IPS DF 4.7 (cell line): ENCODE data around the gene RPS15.
"Not testable (repeated sequence)": the region's sequence is repeated elsewhere in the genome, so short reads cannot be mapped to it uniquely, and the experiment has no call there.

Experiments used
- DNase-seq: peaks from one replicate; pipeline ENCODE4 v3.0.0-alpha.2; 2013; ENCODE audit warnings: low spot score; ENCODE audit errors: extremely low read depth

The RPS15 gene

GRCh38 chr19:1433119-1434039 lies 4.8 kb upstream of the RPS15 start:
- DNase-seq = no peak

DNA sequence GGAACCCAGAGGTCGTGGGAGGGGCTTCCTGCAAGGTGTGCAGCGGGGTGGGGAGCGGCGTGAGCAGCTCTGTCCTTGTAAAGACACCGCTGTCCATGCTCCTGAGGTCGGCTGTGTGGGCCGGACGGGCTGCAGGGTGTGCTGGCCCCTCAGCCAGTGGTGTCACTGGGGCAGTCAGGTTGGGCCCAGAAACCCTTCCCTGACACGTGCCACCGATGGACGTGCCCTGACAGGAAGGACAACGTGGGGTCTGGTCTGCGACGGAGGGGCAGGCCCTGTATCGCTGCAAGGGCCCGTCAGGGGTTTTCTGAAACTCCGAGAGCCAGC lies 4.2 kb upstream of the RPS15 start:
- no peak for DNase-seq

- DNase-seq = no peak
Observed at GRCh38 chr19:1434577-1435060, 3.6 kb upstream of the RPS15 start.

DNA sequence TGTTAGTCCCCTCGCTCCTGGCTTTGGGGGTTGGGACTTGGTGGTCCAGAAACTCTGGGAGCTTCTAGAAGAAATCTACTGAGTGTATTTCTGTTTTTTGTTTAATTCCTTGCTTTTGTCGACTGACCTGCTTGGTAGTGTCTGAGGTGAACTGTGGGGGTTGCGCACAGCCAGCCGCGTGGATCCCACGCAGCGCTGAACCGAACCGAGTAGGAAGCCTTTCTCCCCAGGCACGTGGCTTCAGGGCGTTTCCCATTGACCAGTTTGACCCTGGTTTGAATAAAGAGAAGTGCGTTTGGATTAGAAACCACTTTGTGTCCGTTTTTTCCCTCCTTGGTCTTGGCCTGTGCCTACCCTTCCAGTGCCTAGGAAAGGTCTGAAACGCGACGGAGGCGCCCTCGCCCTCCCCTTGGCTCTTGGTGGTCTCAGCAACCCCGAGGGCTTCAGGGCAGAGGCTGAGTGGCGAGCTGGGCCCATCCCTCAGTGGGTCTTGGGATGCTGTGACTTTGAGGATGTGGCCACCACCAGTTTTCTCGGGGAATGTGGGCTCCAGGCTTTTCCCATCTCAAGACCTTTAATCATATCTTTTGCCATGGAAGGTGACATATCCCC lies 2.7 kb upstream of the RPS15 start:
- no peak for DNase-seq

GRCh38 chr19:1437609-1438008 lies 587 bp upstream of the RPS15 start:
- DNase-seq = no peak

- DNase-seq = no peak
Observed at GRCh38 chr19:1438933-1439354, 748 bp downstream of the RPS15 start.

GRCh38 chr19:1439525-1440417 lies 1.6 kb downstream of the RPS15 start:
- DNase-seq = not testable (repeated sequence)

- DNase-seq = no peak
Observed at GRCh38 chr19:1440418-1440801, 2.2 kb downstream of the RPS15 start.

- no peak for DNase-seq
Observed at GRCh38 chr19:1441022-1441426, 2.8 kb downstream of the RPS15 start.

- DNase-seq = no peak
Observed at GRCh38 chr19:1441677-1442438, 3.7 kb downstream of the RPS15 start.

DNA sequence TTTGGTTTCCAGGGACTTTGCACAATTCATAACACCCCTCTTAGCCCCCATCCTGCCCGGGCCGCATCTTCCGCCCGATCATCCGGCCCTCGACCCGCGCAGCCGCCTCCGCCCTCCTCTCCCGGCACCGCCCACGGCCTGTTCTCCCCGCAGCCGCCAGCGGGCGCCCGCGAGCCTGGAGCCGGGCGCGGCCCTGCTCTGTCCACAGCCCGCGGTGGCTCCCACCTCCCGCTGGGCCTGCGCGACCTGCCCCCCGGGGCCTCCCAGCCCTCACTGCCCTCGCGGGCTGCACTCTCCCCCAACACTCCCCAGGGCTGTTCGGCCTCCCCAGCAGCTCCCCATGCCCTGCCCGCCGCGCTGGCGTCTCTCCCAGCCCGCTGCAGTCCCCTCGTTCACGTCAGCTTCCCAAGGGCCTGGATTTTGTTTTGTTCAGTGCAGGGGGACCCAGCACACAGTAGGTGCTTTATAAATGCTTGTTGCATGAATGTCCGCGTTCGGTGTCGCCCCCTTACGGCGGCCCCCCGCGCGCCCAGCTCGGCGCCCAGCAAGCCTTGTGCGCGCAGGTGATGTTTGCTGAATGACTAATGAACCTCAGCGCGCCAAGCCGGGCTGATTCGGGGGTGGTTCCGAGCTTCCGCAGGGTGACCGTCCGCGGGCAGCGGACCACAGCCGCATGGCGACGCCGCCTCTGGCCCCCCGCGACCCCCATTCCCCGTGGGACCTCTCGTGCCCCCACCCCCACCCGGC lies 7.2 kb downstream of the RPS15 start:
- no peak for DNase-seq

- no peak for DNase-seq
Observed at GRCh38 chr19:1445932-1446712, 7.9 kb downstream of the RPS15 start.

GRCh38 chr19:1446713-1447481 lies 8.7 kb downstream of the RPS15 start:
- DNase-seq = no peak

- no peak for DNase-seq
Observed at GRCh38 chr19:1447504-1447903, 9.3 kb downstream of the RPS15 start.

- DNase-seq = no peak
Observed at GRCh38 chr19:1447944-1448343, 9.7 kb downstream of the RPS15 start.

GRCh38 chr19:1449467-1450442 lies 11.6 kb downstream of the RPS15 start, which contains the start of gene APC2:
Gene APC2, plus strand, starts transcription at chr19:1450121. Its CDS starts 2,881 bp downstream, at chr19:1453002.
- DNase-seq = no peak
